K562 (cell line): ENCODE results near the gene CCNK. TPM values are rescaled to one million over a fixed set of nuclear protein-coding genes. Genes with fewer than 3 reads are reported as not detected.

ENCODE experiments used
- ATAC-seq: fragments of 200-7000 bp; cut with Tn5 transposase; 3 replicates; pipeline ENCODE4 v1.9.1; 2020; ENCODE audit warnings: moderate library complexity
- BruUV-seq: library from RNA; stranded (reverse); fragments of 400-500 nt; replicated peaks from 2 replicates; lab custom pipeline; 2021; lab: Mats Ljungman, UMichigan
- CTCF ChIA-PET: fragments of 300-600 bp; formaldehyde crosslinking; extraction: SDS; loops from one replicate; lab custom pipeline; 2021; ENCODE audit warnings: low intra/inter-chr PET ratio; lab: Yijun Ruan, JAX
- POLR2A ChIA-PET: fragments of 300-600, 350-650 bp; sonication (Branson Sonifier 250); formaldehyde crosslinking; extraction: SDS; loops from one replicate; lab custom pipeline; 2021; ENCODE audit warnings: antibody characterized with exemption, inconsistent platforms; lab: Yijun Ruan, JAX
- DNase-seq, 4 experiments: peaks; one replicate each; pipeline versions ENCODE4 v3.0.0 to v3.0.0-alpha.2; 2011 to 2018; ENCODE audit warnings: low spot score in 3 of 4, mixed read lengths in 3 of 4; ENCODE audit errors: extremely low read depth in 1 of 4
- FAIRE-seq: peaks from 2 replicates; lab custom pipeline; 2011; peaks lifted over from hg19 to GRCh38; lab: Jason Lieb, UNC
- H2AFZ ChIP-seq: 2 replicates; pipeline ENCODE4 v1.6.0; 2011; ENCODE audit warnings: low read depth, low read length, control low read depth, inconsistent platforms
- H3K27ac ChIP-seq: fragments of 200-600 bp; 3 replicates; pipeline ENCODE4 v1.8.0; 2011; ENCODE audit warnings: low read depth, mild to moderate bottlenecking, control low read depth, inconsistent platforms, low read length, moderate library complexity, mixed read lengths; ENCODE audit errors: extremely low read depth
- H3K27me3 ChIP-seq, 2 experiments: fragments of 300-600 bp in 1 of 2; 2 replicates in 1 of 2; 3 replicates in 1 of 2; pipeline versions ENCODE4 v1.6.0 to v1.8.0; 2011; ENCODE audit warnings: inconsistent platforms in 2 of 2, low read length in 2 of 2, mild to moderate bottlenecking in 1 of 2, mixed read lengths in 1 of 2, moderate library complexity in 1 of 2; ENCODE audit not compliant: control insufficient read depth in 2 of 2, insufficient read depth in 2 of 2
- H3K36me3 ChIP-seq: fragments of 300-600 bp; 3 replicates; pipeline ENCODE4 v1.8.0; 2011; ENCODE audit warnings: mild to moderate bottlenecking, low read length, inconsistent platforms; ENCODE audit not compliant: control insufficient read depth, insufficient read depth
- H3K4me1 ChIP-seq, 2 experiments: fragments of 200-600 bp in 1 of 2; replicated peaks in 1 of 2; 2 replicates in 1 of 2; 3 replicates in 1 of 2; pipeline versions ENCODE4 v1.5.1 to v1.8.0; 2011; ENCODE audit warnings: inconsistent platforms in 2 of 2, low read length in 2 of 2, mild to moderate bottlenecking in 1 of 2, mixed read lengths in 1 of 2, moderate library complexity in 1 of 2; ENCODE audit not compliant: control insufficient read depth in 2 of 2, insufficient read depth in 2 of 2
- H3K4me2 ChIP-seq: 2 replicates; pipeline ENCODE4 v1.6.1; 2011; ENCODE audit warnings: low read length, control low read depth, inconsistent platforms, mixed read lengths; ENCODE audit not compliant: insufficient read depth
- H3K4me3 ChIP-seq: fragments of 200-600 bp; sonication (generic), shearing (Covaris generic); 2 replicates; pipeline ENCODE4 v1.5.1; 2016; ENCODE audit warnings: control low read depth, inconsistent platforms
- H3K79me2 ChIP-seq: fragments of 200-600 bp; 3 replicates; pipeline ENCODE4 v1.8.0; 2011; ENCODE audit warnings: low read length, inconsistent platforms; ENCODE audit not compliant: control insufficient read depth, insufficient read depth
- H3K9ac ChIP-seq, 2 experiments: 2 replicates each; pipeline versions ENCODE4 v1.6.0 to v1.6.1; 2011; ENCODE audit warnings: low read depth in 2 of 2, low read length in 2 of 2, control low read depth in 1 of 2, inconsistent platforms in 1 of 2, mild to moderate bottlenecking in 1 of 2, mixed read lengths in 1 of 2; ENCODE audit not compliant: insufficient read depth in 1 of 2
- H3K9me1 ChIP-seq: one replicate; pipeline ENCODE4 v1.6.0; 2011; ENCODE audit warnings: inconsistent platforms, mild to moderate bottlenecking, low read length, moderate library complexity; ENCODE audit not compliant: control insufficient read depth, insufficient read depth
- H3K9me3 ChIP-seq: replicated peaks from 2 replicates; pipeline ENCODE4 v1.5.1; 2011; ENCODE audit warnings: low read depth, low read length, inconsistent platforms; ENCODE audit not compliant: control insufficient read depth, insufficient read depth
- H4K20me1 ChIP-seq: replicated peaks from 2 replicates; pipeline ENCODE4 v1.6.1; 2011; ENCODE audit warnings: low read length, inconsistent platforms, mixed read lengths; ENCODE audit not compliant: control insufficient read depth, insufficient read depth
- ARID3A ChIP-seq: IDR thresholded peaks from 2 replicates; pipeline ENCODE4 v1.6.1; 2012; ENCODE audit warnings: low read depth, low read length, improper control_type of control experiment, borderline replicate concordance
- CHCHD3 ChIP-seq: fragments of 250-450 bp; sonication (Bioruptor Pico); IDR thresholded peaks from 2 replicates; pipeline ENCODE4 v2.1.2; 2022; ENCODE audit warnings: mild to moderate bottlenecking
- CREB5 ChIP-seq: fragments of 250-450 bp; sonication (Bioruptor Pico); IDR thresholded peaks from 2 replicates; pipeline ENCODE4 v1.5.0; 2020; ENCODE audit warnings: mild to moderate bottlenecking
- DEAF1 ChIP-seq: fragments of 450-650 bp; formaldehyde crosslinking; IDR thresholded peaks from 2 replicates; pipeline ENCODE4 v1.4.0; 2020; ENCODE audit warnings: mild to moderate bottlenecking, moderate library complexity
- FOXK1 ChIP-seq: sonication (generic); formaldehyde crosslinking; IDR thresholded peaks from 2 replicates; pipeline ENCODE4 v1.8.0; 2022; ENCODE audit warnings: missing genetic modification reagents, mild to moderate bottlenecking, borderline replicate concordance
- GATA2 ChIP-seq: sonication (generic); formaldehyde crosslinking; IDR thresholded peaks from 2 replicates; pipeline ENCODE4 v1.4.0; 2020; ENCODE audit warnings: mild to moderate bottlenecking, missing genetic modification reagents
- GTF3C2 ChIP-seq: IDR thresholded peaks from 3 replicates; pipeline ENCODE4 v1.6.1; 2011; ENCODE audit warnings: borderline replicate concordance, mild to moderate bottlenecking, moderate library complexity; ENCODE audit not compliant: insufficient read length; ENCODE audit errors: extremely low read depth
- ILF3 ChIP-seq: fragments of 450-650 bp; IDR thresholded peaks from 2 replicates; pipeline ENCODE4 v1.6.1; 2018; ENCODE audit warnings: antibody characterized with exemption, mild to moderate bottlenecking, moderate library complexity, borderline replicate concordance
- NFE2 ChIP-seq: IDR thresholded peaks from 2 replicates; pipeline ENCODE4 v1.6.1; 2014; ENCODE audit warnings: antibody characterized with exemption, low read depth
- RFX1 ChIP-seq: fragments of 450-650 bp; IDR thresholded peaks from 2 replicates; pipeline ENCODE4 v1.6.1; 2016; ENCODE audit warnings: mild to moderate bottlenecking, moderate library complexity
- SIN3B ChIP-seq: fragments of 450-650 bp; IDR thresholded peaks from 2 replicates; pipeline ENCODE4 v1.6.1; 2017; ENCODE audit warnings: low read depth, mild to moderate bottlenecking, moderate library complexity
- USF2 ChIP-seq: sonication (generic); formaldehyde crosslinking; IDR thresholded peaks from 2 replicates; pipeline ENCODE4 v1.5.0; 2020; ENCODE audit warnings: missing genetic modification reagents
- ZC3H11A ChIP-seq: IDR thresholded peaks from 2 replicates; pipeline ENCODE4 v1.6.1; 2012; ENCODE audit warnings: low read depth, low read length, improper control_type of control experiment
- ZNF444 ChIP-seq: fragments of 250-450 bp; sonication (Bioruptor Pico); IDR thresholded peaks from 2 replicates; pipeline ENCODE4 v1.4.0; 2020; ENCODE audit warnings: mild to moderate bottlenecking, moderate library complexity
- WGBS: fragments of 100-300 bp; shearing (Covaris generic); methylation state at CpG from one replicate; pipeline ENCODE4 v1.1.6; 2016; ENCODE audit warnings: low coverage, mixed read lengths; ENCODE audit not compliant: insufficient coverage; ENCODE audit errors: missing lambda C conversion rate; 5-methylcytosine and 5-hydroxymethylcytosine counted together
- in situ Hi-C: fragments of 300-500 bp; cut with MboI; formaldehyde crosslinking; loops from 4 replicates; pipeline ENCODE4 v1.15.0; 2018; ENCODE audit warnings: inconsistent platforms, mixed read lengths
- intact Hi-C: fragments of 100-400 bp; cut with micrococcal nuclease; formaldehyde crosslinking; loops from 2 replicates; pipeline ENCODE4 v1.14.2; 2022
- polyA plus RNA-seq, 8 experiments: library from polyadenylated mRNA; depleted of rRNA in 4 of 8; stranded (reverse) in 5 of 8; unstranded in 3 of 8; fragments of >200 nt; fragmentation: Nextera tagmentation in 2 of 8; fragmentation: Illumina TruSeq in 1 of 8; extraction: Ambion mirVana in 2 of 8; extraction: Trizol in 1 of 8; gene quantifications; 2 replicates each; pipeline versions ENCODE4 v1.2.1 to v1.2.3, GENCODE V29; 2011 to 2014; ENCODE audit warnings: inconsistent platforms in 1 of 8, missing spikeins in 1 of 8
- total RNA-seq, 7 experiments: library from RNA; depleted of rRNA in 6 of 7; stranded (reverse); fragments of >200 nt in 6 of 7; fragmentation: Illumina TruSeq in 2 of 7; extraction: Trizol in 2 of 7; gene quantifications; 2 replicates each; pipeline versions ENCODE4 v1.2.1 to v1.2.3, GENCODE V29; 2011 to 2021; ENCODE audit warnings: low replicate concordance in 1 of 7

Gene CCNK
- total and polyA plus RNA-seq, 9 of the 15 experiments (the other 6 are each of a cell fraction or from before 2014, with no cell fraction given): 5.8 to 84.2 (median 16.4) TPM

- H3K4me2 ChIP-seq: no peak overlapping the region
- no peak overlapping the region for H2AFZ ChIP-seq
- H3K79me2 ChIP-seq: no peaks in the 10 kb centered on the region
- FAIRE-seq (no peak), ATAC-seq (no peak), DNase-seq (no peak)
- CTCF ChIA-PET: no interaction called here
- H3K27me3 ChIP-seq: no peaks in the 10 kb centered on the region
- peaks cover 15% of the 10 kb centered on the region for H4K20me1 ChIP-seq
- 73% methylated on average over 3 of the region's 6 CpGs for WGBS
- H3K36me3 ChIP-seq: no peaks in the 10 kb centered on the region
- no peak overlapping the region for H3K27ac ChIP-seq
- in situ Hi-C loops: no loop called here
- H3K4me3 ChIP-seq: no peak overlapping the region
- H3K9ac ChIP-seq: no peak overlapping the region; a peak in 1 of 4 replicates
- no peaks in the 10 kb centered on the region for H3K9me3 ChIP-seq
- peaks cover 0 to 31% of the 10 kb centered on the region in 2 experiments; a peak in 2 of 5 replicates for H3K4me1 ChIP-seq
- POLR2A ChIA-PET: no interaction called here
- no TSS peak for BruUV-seq
- intact Hi-C loops: no loop called here
- peaks cover 3% of the 10 kb centered on the region for H3K9me1 ChIP-seq
- TF ChIP-seq NFE2 (no peak), ZC3H11A (no peak), USF2 (CRISPR knock-in tag) (no peak), CHCHD3 (CRISPR knock-in tag) (no peak), SIN3B (no peak), DEAF1 (no peak), GATA2 (CRISPR knock-in tag) (no peak), ILF3 (no peak), ARID3A (no peak), CREB5 (CRISPR knock-in tag) (no peak), GTF3C2 (no peak), FOXK1 (no peak), ZNF444 (no peak), RFX1 (no peak)
Observed at GRCh38 chr14:99537399-99537798, 56.2 kb downstream of the CCNK start.
